GM21528 (cell line): ENCODE measurements around the gene SH3RF2.
"Not testable (repeated sequence)": the region's sequence is repeated elsewhere in the genome, so short reads cannot be mapped to it uniquely, and the experiment has no call there.

ENCODE experiments used
- ATAC-seq: cut with Tn5 transposase; IDR thresholded peaks from one replicate; pipeline ENCODE4 v1.9.1; 2021; ENCODE audit warnings: mild to moderate bottlenecking, moderate library complexity; ENCODE audit not compliant: unreplicated experiment, low FRiP score

The SH3RF2 gene

GRCh38 chr5:145978171-145978570 lies 41.8 kb downstream of the SH3RF2 start:
- ATAC-seq: no peak

- ATAC-seq: no peak
These were observed 42.3 kb downstream of the SH3RF2 start for GRCh38 chr5:145978708-145979107.

GRCh38 chr5:145979270-145980223 lies 43.2 kb downstream of the SH3RF2 start:
- ATAC-seq: no peak

- no peak for ATAC-seq
These were observed 43.9 kb downstream of the SH3RF2 start for GRCh38 chr5:145980259-145980658.

GRCh38 chr5:145980718-145981117 lies 44.3 kb downstream of the SH3RF2 start:
- ATAC-seq: no peak

GRCh38 chr5:145981589-145982571 lies 45.5 kb downstream of the SH3RF2 start:
- no peak for ATAC-seq

- no peak for ATAC-seq
These were observed 46.4 kb downstream of the SH3RF2 start for GRCh38 chr5:145982572-145983318.

- no peak for ATAC-seq
These were observed 47.1 kb downstream of the SH3RF2 start for GRCh38 chr5:145983446-145983845.

- ATAC-seq: no peak
These were observed 47.7 kb downstream of the SH3RF2 start for GRCh38 chr5:145984072-145984471.

- ATAC-seq: no peak
These were observed 51.5 kb downstream of the SH3RF2 start for GRCh38 chr5:145987856-145988255.

GRCh38 chr5:145988993-145989392 lies 52.6 kb downstream of the SH3RF2 start:
- no peak for ATAC-seq

- no peak for ATAC-seq
These were observed 53.0 kb downstream of the SH3RF2 start for GRCh38 chr5:145989428-145989827.

GRCh38 chr5:145990170-145990569 lies 53.8 kb downstream of the SH3RF2 start:
- ATAC-seq: no peak

GRCh38 chr5:145991044-145991575 lies 54.7 kb downstream of the SH3RF2 start:
- no peak for ATAC-seq

- not testable (repeated sequence) for ATAC-seq
These were observed 57.2 kb downstream of the SH3RF2 start for GRCh38 chr5:145993538-145993937.

- no peak for ATAC-seq
These were observed 59.8 kb downstream of the SH3RF2 start for GRCh38 chr5:145996135-145996534.

GRCh38 chr5:145999208-145999607 lies 62.8 kb downstream of the SH3RF2 start:
- no peak for ATAC-seq

- no peak for ATAC-seq
These were observed 63.7 kb downstream of the SH3RF2 start for GRCh38 chr5:146000072-146000471.

GRCh38 chr5:146001544-146002190 lies 65.3 kb downstream of the SH3RF2 start:
- no peak for ATAC-seq

- ATAC-seq: no peak
These were observed 66.1 kb downstream of the SH3RF2 start for GRCh38 chr5:146002491-146002890.
